ENCODE measurements around the gene DCLK1. TPM values are rescaled to one million over a fixed set of nuclear protein-coding genes. Genes with fewer than 3 reads are reported as not detected.

DCLK1 gene
- total RNA-seq, 1 donor from 2014 or later = 6.4 TPM

GRCh38 chr13:35891507-35892441 lies 239.4 kb downstream of the DCLK1 start:
- peaks cover 22% of the 10 kb centered on the region for H3K4me1 Mint-ChIP-seq
- no peak overlapping the region for H3K4me2 ChIP-seq
- no peaks in the 10 kb centered on the region for H3K9me3 Mint-ChIP-seq

GRCh38 chr13:35889560-35889959 lies 241.6 kb downstream of the DCLK1 start:
- TF ChIP-seq CTCF (IDR thresholded peaks at IDR 0.05) = no peak
- no peak for TF ChIP-seq EZH2phosphoT487 (IDR thresholded peaks at IDR 0.05)
- no peak for TF ChIP-seq EZH2 (IDR thresholded peaks at IDR 0.05)
- H3K9me3 ChIP-seq (ENCODE audit: low read depth) = no peaks in the 10 kb centered on the region
- DNase-seq (ENCODE audit: low spot score) = no peak
- H3K4me2 ChIP-seq = no peak overlapping the region
- H3K36me3 Mint-ChIP-seq = no peaks in the 10 kb centered on the region
- no peaks in the 10 kb centered on the region for H3K79me2 ChIP-seq (ENCODE audit: low read depth)
- no peaks in the 10 kb centered on the region for H3K27me3 Mint-ChIP-seq (ENCODE audit: insufficient read depth, low read depth)
- no peak overlapping the region for H3K4me3 ChIP-seq
- H4K20me1 ChIP-seq (ENCODE audit: low read depth) = no peaks in the 10 kb centered on the region
- H3K4me1 ChIP-seq = no peaks in the 10 kb centered on the region
- no peaks in the 10 kb centered on the region for H3K36me3 ChIP-seq
- no peak overlapping the region for H3K27ac Mint-ChIP-seq
- no peaks in the 10 kb centered on the region for H3K27me3 ChIP-seq
- no peaks in the 10 kb centered on the region for H3K9me3 Mint-ChIP-seq
- H3K4me1 Mint-ChIP-seq = peaks cover 22% of the 10 kb centered on the region
- H3F3A ChIP-seq (ENCODE audit: low read depth) = no peaks in the 10 kb centered on the region
- H3K27ac ChIP-seq = no peak overlapping the region
- no peak overlapping the region for H3K9ac ChIP-seq
- H2AFZ ChIP-seq (replicated peaks) = no peak overlapping the region
- H3K4me3 Mint-ChIP-seq = no peak overlapping the region

More at GRCh38 chr13:35891507-35892441, 239.4 kb downstream of the DCLK1 start:
- H2AFZ ChIP-seq (replicated peaks) = no peak overlapping the region
- H3K4me3 ChIP-seq = no peak overlapping the region
- no peak for DNase-seq (ENCODE audit: low spot score)
- no peak overlapping the region for H3K4me3 Mint-ChIP-seq
- no peak overlapping the region for H3K9ac ChIP-seq
- H4K20me1 ChIP-seq (ENCODE audit: low read depth) = no peaks in the 10 kb centered on the region
- H3K27ac ChIP-seq = no peak overlapping the region
- peaks cover 1% of the 10 kb centered on the region for H3K27me3 Mint-ChIP-seq (ENCODE audit: insufficient read depth, low read depth)
- H3K36me3 ChIP-seq = no peaks in the 10 kb centered on the region
- H3K79me2 ChIP-seq (ENCODE audit: low read depth) = no peaks in the 10 kb centered on the region
- H3K4me1 ChIP-seq = no peaks in the 10 kb centered on the region
- no peaks in the 10 kb centered on the region for H3K9me3 ChIP-seq (ENCODE audit: low read depth)
- H3K27me3 ChIP-seq = no peaks in the 10 kb centered on the region
- no peak overlapping the region for H3K27ac Mint-ChIP-seq
- no peak for TF ChIP-seq EZH2phosphoT487 (IDR thresholded peaks at IDR 0.05)
- TF ChIP-seq EZH2 (IDR thresholded peaks at IDR 0.05) = no peak
- no peak for TF ChIP-seq CTCF (IDR thresholded peaks at IDR 0.05)
- no peaks in the 10 kb centered on the region for H3K36me3 Mint-ChIP-seq
- no peaks in the 10 kb centered on the region for H3F3A ChIP-seq (ENCODE audit: low read depth)

GRCh38 chr13:35888981-35889380 lies 242.2 kb downstream of the DCLK1 start:
- no peaks in the 10 kb centered on the region for H3K36me3 ChIP-seq
- H3K27ac Mint-ChIP-seq = no peak overlapping the region
- peaks cover 22% of the 10 kb centered on the region for H3K4me1 Mint-ChIP-seq
- H4K20me1 ChIP-seq (ENCODE audit: low read depth) = no peaks in the 10 kb centered on the region
- no peak overlapping the region for H2AFZ ChIP-seq (replicated peaks)
- DNase-seq (ENCODE audit: low spot score) = no peak
- no peaks in the 10 kb centered on the region for H3F3A ChIP-seq (ENCODE audit: low read depth)
- H3K79me2 ChIP-seq (ENCODE audit: low read depth) = no peaks in the 10 kb centered on the region
- H3K4me2 ChIP-seq = no peak overlapping the region
- H3K36me3 Mint-ChIP-seq = no peaks in the 10 kb centered on the region
- no peaks in the 10 kb centered on the region for H3K9me3 ChIP-seq (ENCODE audit: low read depth)
- no peaks in the 10 kb centered on the region for H3K9me3 Mint-ChIP-seq
- no peaks in the 10 kb centered on the region for H3K4me1 ChIP-seq
- no peak overlapping the region for H3K9ac ChIP-seq
- H3K27me3 ChIP-seq = no peaks in the 10 kb centered on the region
- TF ChIP-seq EZH2phosphoT487 (IDR thresholded peaks at IDR 0.05) (no peak), EZH2 (IDR thresholded peaks at IDR 0.05) (no peak), CTCF (IDR thresholded peaks at IDR 0.05) (no peak)
- H3K4me3 ChIP-seq = no peak overlapping the region
- H3K27ac ChIP-seq = no peak overlapping the region
- H3K4me3 Mint-ChIP-seq = no peak overlapping the region
- H3K27me3 Mint-ChIP-seq (ENCODE audit: insufficient read depth, low read depth) = no peaks in the 10 kb centered on the region
